MCF 10A (cell line): ENCODE results near the gene LDLRAD4. TPM values are rescaled to one million over a fixed set of nuclear protein-coding genes. Genes with fewer than 3 reads are reported as not detected.

Experiments
- BruUV-seq: library from RNA; stranded (reverse); fragments of 400-500 nt; replicated peaks from 2 replicates; lab custom pipeline; 2021; lab: Mats Ljungman, UMichigan
- CTCF ChIA-PET: fragments of 300-600 bp; sonication (Branson Sonifier 250); formaldehyde crosslinking; extraction: SDS; loops from one replicate; lab custom pipeline; 2021; ENCODE audit warnings: antibody characterized with exemption, inconsistent platforms; lab: Yijun Ruan, JAX
- POLR2A ChIA-PET: fragments of 300-600, 350-650 bp; sonication (Branson Sonifier 250); formaldehyde crosslinking; extraction: SDS; loops from one replicate; lab custom pipeline; 2020; ENCODE audit warnings: antibody characterized with exemption, inconsistent platforms; lab: Yijun Ruan, JAX
- DNase-seq: peaks from one replicate; pipeline ENCODE4 v3.0.0-alpha.2; 2018; ENCODE audit not compliant: unreplicated experiment
- H3K27ac Mint-ChIP-seq: one replicate; pipeline ENCODE4 v1.8.0; 2022; ENCODE audit warnings: mild to moderate bottlenecking, low read depth, mixed read lengths; ENCODE audit not compliant: unreplicated experiment
- H3K27me3 Mint-ChIP-seq: one replicate; pipeline ENCODE4 v1.8.0; 2022; ENCODE audit warnings: mixed read lengths; ENCODE audit not compliant: insufficient read depth, unreplicated experiment
- H3K36me3 Mint-ChIP-seq: one replicate; pipeline ENCODE4 v1.8.0; 2022; ENCODE audit warnings: mild to moderate bottlenecking, moderate library complexity, mixed read lengths; ENCODE audit not compliant: insufficient read depth, unreplicated experiment
- H3K4me1 Mint-ChIP-seq: one replicate; pipeline ENCODE4 v1.8.0; 2022; ENCODE audit warnings: mixed read lengths; ENCODE audit not compliant: insufficient read depth, unreplicated experiment
- H3K4me3 Mint-ChIP-seq: one replicate; pipeline ENCODE4 v1.8.0; 2022; ENCODE audit warnings: mild to moderate bottlenecking, moderate library complexity, mixed read lengths; ENCODE audit not compliant: unreplicated experiment
- H3K9me3 Mint-ChIP-seq: one replicate; pipeline ENCODE4 v1.8.0; 2022; ENCODE audit warnings: mixed read lengths; ENCODE audit not compliant: unreplicated experiment
- CTCF ChIP-seq: fragments of 200-600 bp; IDR thresholded peaks from one replicate; pipeline ENCODE4 v1.8.0; 2022; ENCODE audit warnings: antibody characterized with exemption, mild to moderate bottlenecking; ENCODE audit not compliant: unreplicated experiment
- intact Hi-C: fragments of 100-400 bp; cut with micrococcal nuclease; formaldehyde crosslinking; loops from 2 replicates; pipeline ENCODE4 v1.14.1; 2022
- total RNA-seq: library from RNA; stranded (reverse); gene quantifications from 2 replicates; pipeline ENCODE4 v1.2.3, GENCODE V29; 2022

Gene LDLRAD4
- total RNA-seq, 1 experiment from 2014 or later: not detected

GRCh38 chr18:13658436-13659204 lies 440.1 kb downstream of the LDLRAD4 start:
- CTCF ChIA-PET: no interaction called here
- H3K27me3 Mint-ChIP-seq: no peaks in the 10 kb centered on the region
- no peak for TF ChIP-seq CTCF
- no peak overlapping the region for H3K4me3 Mint-ChIP-seq
- H3K36me3 Mint-ChIP-seq: peaks cover 33% of the 10 kb centered on the region
- intact Hi-C loops: no loop called here
- no peaks in the 10 kb centered on the region for H3K4me1 Mint-ChIP-seq
- BruUV-seq: no TSS peak
- no peaks in the 10 kb centered on the region for H3K9me3 Mint-ChIP-seq
- DNase-seq: no peak
- H3K27ac Mint-ChIP-seq: no peak overlapping the region
- POLR2A ChIA-PET: no interaction called here

- TF ChIP-seq CTCF: no peak
- BruUV-seq: no TSS peak
- DNase-seq: no peak
- no peaks in the 10 kb centered on the region for H3K27me3 Mint-ChIP-seq
- intact Hi-C loops: no loop called here
- POLR2A ChIA-PET: no interaction called here
- no peaks in the 10 kb centered on the region for H3K4me1 Mint-ChIP-seq
- no peak overlapping the region for H3K4me3 Mint-ChIP-seq
- H3K36me3 Mint-ChIP-seq: peaks cover 48% of the 10 kb centered on the region
- H3K9me3 Mint-ChIP-seq: no peaks in the 10 kb centered on the region
- H3K27ac Mint-ChIP-seq: no peak overlapping the region
- CTCF ChIA-PET: no interaction called here
Measured at GRCh38 chr18:13660510-13660909, 441.9 kb downstream of the LDLRAD4 start.

- Mint-ChIP-seq H3K27me3 (no peaks in the 10 kb centered on the region), H3K4me3 (no peak overlapping the region), H3K36me3 (peaks cover 52% of the 10 kb centered on the region), H3K27ac (no peak overlapping the region), H3K9me3 (no peaks in the 10 kb centered on the region), H3K4me1 (no peaks in the 10 kb centered on the region)
- ChIA-PET CTCF (no interaction called here), POLR2A (no interaction called here)
- intact Hi-C loops: no loop called here
- no peak for DNase-seq
- BruUV-seq: no TSS peak
- TF ChIP-seq CTCF: no peak
Measured at GRCh38 chr18:13661051-13661778, 442.7 kb downstream of the LDLRAD4 start.

- Mint-ChIP-seq H3K4me3 (no peak overlapping the region), H3K27ac (no peak overlapping the region), H3K4me1 (no peaks in the 10 kb centered on the region), H3K9me3 (no peaks in the 10 kb centered on the region), H3K36me3 (peaks cover 58% of the 10 kb centered on the region), H3K27me3 (no peaks in the 10 kb centered on the region)
- CTCF ChIA-PET: no interaction called here
- POLR2A ChIA-PET: no interaction called here
- TF ChIP-seq CTCF: no peak
- DNase-seq: no peak
- no TSS peak for BruUV-seq
- intact Hi-C loops: no loop called here
Measured at GRCh38 chr18:13661779-13662256, 443.3 kb downstream of the LDLRAD4 start.
